LNCaP clone FGC (cell line): ENCODE results near the gene PIGU.
"Not testable (repeated sequence)": the region's sequence is repeated elsewhere in the genome, so short reads cannot be mapped to it uniquely, and the experiment has no call there.

Source experiments
- DNase-seq: peaks from one replicate; pipeline ENCODE4 v3.0.0-alpha.2; 2011; ENCODE audit warnings: low read depth
- H3K4me3 ChIP-seq: 2 replicates; pipeline ENCODE4 v1.5.1; 2011; ENCODE audit warnings: mild to moderate bottlenecking, low read depth, low read length, control low read depth
- TF ChIP-seq, protein P1 (sequence below): IDR thresholded peaks from 2 replicates; pipeline ENCODE4 v1.5.1; 2012; ENCODE audit warnings: mild to moderate bottlenecking; ENCODE audit not compliant: control insufficient read depth, insufficient read depth; ENCODE audit errors: extremely low read depth

Gene PIGU

DNA sequence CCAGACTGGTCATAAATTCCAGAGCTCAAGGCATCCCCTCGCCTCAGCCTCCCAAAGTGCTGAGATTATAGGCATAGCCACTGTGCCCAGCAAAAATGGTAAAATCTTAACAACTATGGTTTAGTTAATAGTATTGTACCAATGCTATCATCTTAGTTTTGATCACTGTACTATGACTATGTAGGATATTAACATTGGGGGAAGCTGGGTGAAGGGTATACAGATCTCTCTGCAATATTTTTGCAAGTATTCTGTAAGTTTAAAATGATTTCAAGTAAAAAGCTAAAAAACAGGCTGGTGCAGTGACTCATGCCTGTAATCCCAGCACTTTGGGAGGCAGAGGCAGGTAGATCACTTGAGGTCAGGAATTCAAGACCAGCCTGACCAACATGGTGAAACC, 7.8 kb downstream of the PIGU start:
- TF ChIP-seq, protein P1, sequence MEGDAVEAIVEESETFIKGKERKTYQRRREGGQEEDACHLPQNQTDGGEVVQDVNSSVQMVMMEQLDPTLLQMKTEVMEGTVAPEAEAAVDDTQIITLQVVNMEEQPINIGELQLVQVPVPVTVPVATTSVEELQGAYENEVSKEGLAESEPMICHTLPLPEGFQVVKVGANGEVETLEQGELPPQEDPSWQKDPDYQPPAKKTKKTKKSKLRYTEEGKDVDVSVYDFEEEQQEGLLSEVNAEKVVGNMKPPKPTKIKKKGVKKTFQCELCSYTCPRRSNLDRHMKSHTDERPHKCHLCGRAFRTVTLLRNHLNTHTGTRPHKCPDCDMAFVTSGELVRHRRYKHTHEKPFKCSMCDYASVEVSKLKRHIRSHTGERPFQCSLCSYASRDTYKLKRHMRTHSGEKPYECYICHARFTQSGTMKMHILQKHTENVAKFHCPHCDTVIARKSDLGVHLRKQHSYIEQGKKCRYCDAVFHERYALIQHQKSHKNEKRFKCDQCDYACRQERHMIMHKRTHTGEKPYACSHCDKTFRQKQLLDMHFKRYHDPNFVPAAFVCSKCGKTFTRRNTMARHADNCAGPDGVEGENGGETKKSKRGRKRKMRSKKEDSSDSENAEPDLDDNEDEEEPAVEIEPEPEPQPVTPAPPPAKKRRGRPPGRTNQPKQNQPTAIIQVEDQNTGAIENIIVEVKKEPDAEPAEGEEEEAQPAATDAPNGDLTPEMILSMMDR = no peak
- H3K4me3 ChIP-seq = no peak overlapping the region
- DNase-seq = no peak

DNA sequence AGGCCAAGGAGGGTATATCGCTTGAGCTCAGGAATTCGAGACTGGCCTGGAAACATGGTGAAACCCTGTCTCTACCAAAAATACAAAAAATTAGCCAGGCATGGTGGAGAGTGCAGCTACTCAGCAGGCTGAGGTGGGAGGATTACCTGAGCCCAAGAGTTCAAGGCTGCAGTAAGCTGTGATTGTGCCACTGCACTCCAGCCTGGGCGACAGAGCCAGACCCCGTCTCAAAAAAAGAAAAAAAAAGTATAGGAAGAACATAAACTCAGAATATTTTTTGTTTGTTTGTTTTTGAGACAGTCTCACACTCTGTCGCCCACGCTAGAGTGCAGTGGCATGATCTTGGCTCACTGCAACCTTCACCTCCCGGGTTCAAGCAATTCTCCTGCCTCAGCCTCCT, 12.1 kb downstream of the PIGU start:
- not testable (repeated sequence) for DNase-seq

DNA sequence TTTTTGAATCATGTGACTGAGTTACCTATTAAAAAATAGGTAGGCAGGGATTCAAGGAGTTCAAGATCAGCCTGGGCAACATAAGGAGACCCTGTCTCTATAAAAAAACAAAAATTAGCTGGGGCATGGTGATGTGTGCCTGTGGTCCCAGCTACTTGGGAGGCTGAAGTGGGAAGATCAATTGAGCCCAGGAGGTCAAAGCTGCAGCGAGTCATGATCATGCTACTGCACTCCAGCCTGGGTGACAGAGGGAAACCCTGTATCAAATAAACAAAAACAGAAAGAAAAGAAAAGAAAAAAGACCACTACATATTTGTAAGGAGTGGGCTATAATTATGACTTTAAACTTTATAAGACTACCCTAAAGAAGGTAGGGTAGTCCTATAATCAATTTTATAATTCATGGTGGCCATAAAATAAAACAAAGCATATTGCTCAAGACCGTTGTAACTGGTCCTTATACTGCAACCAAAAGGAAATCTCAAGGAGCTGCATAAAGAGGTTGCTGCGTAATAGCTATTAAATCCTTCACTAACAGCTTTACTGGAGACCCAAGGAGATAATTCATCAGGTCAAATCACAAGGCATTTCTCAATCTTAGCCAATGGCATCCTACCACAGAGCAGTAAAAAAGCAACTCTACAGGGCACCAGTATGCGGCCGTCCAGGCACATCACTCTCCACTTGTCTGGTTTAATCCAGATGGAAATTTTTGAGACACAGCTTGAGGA, 13.5 kb downstream of the PIGU start:
- TF ChIP-seq, protein P1 = no peak
- no peak for DNase-seq

More for the DNA sequence above, 12.1 kb downstream of the PIGU start:
- not testable (repeated sequence) for H3K4me3 ChIP-seq

DNA sequence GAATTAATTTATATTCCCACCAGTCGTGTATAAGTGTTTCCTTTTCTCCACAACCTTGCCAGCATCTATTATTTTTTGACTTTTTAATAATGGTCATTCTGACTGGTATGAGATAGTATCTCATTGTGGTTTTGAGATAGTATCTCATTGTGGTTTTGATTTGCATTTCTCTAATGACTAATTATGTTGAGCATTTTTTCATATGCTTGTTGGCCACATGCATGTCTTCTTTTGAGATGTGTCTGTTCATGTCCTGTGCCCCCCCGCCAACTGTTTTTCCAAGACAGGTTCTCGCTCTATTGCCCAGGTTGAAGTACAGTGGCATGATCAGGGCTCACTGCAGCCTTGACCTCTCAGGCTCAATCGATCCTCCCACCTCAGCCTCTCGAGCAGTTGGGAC, 15.1 kb downstream of the PIGU start:
- H3K4me3 ChIP-seq = not testable (repeated sequence)

More for the DNA sequence above, 13.5 kb downstream of the PIGU start:
- H3K4me3 ChIP-seq = no peak overlapping the region

DNA sequence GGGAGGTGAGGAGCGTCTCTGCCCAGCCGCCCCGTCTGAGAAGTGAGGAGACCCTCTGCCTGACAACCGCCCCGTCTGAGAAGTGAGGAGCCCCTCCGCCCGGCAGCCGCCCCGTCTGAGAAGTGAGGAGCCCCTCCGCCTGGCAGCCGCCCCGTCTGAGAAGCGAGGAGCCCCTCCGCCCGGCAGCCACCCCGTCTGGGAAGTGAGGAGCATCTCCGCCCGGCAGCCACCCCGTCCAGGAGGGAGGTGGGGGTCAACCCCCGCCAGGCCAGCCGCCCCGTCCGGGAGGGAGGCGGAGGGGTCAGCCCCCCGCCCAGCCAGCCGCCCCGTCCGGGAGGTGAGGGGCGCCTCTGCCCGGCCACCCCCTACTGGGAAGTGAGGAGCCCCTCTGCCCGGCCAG, 18.2 kb downstream of the PIGU start:
- not testable (repeated sequence) for DNase-seq, H3K4me3 ChIP-seq

More for the DNA sequence above, 15.1 kb downstream of the PIGU start:
- not testable (repeated sequence) for DNase-seq

DNA sequence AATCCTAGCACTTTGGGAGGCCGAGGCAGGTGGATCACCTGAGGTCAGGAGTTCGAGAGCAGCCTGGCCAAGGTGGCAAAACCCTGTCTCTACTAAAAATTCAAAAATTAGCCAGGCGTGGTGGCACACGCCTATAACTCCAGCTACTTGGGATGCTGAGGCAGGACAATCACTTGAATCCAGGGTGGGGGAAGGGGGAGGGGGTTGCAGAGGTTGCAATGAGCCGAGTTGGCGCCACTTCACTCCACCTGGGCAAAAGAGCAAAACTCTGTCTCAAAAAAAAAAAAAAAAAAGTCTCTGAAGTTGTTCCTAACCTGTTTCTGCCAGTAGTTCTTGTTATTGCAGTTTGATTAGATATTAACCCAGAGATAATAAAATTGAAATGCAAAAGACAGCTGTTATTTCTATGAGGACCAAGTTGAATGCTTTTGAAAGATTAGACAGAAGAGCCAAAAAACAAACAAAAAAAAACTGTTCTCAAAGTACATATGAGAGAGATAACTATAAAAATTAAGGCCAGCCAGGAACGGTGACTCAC, 22.6 kb downstream of the PIGU start:
- DNase-seq = no peak
- no peak overlapping the region for H3K4me3 ChIP-seq
- TF ChIP-seq, protein P1 = no peak

DNA sequence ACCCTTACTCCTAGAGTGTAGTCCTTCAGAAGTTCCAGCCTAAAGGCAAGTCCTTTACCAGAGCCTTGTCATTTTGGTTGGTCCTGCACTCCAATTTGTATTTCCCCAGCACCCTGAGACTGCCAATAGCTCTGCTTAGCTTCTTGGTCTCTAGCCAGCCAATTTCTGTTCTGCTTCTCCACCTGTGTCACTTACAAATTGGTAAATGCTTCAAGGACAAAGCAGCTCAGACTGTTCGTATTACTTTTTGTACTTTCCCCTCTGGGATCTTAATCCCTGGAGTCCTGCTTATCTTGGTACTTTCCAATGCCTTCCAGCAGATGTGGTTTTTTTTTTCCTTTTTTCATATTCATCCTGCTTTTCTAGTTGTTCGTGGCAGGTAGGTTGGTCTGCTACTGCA, 25.7 kb downstream of the PIGU start:
- no peak for DNase-seq
- TF ChIP-seq, protein P1 = no peak

DNA sequence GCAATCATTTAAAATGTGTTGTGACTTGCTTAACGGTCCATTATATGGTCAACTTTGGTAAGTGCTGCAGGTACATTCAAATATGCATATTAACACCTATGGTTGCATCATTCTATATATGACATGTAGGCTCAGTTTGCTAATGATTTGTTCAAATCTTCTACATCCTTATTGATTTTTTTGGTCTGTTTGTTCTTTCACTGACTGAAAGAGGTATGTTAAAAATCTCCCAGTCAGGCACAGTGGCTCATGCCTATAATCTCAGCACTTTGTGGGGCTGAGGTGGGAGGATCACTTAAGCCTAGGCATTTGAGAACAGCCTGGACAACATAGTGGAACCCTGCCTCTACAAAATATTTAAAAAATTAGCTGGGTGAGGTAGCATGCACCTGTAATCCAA, 29.2 kb downstream of the PIGU start:
- no peak overlapping the region for H3K4me3 ChIP-seq
- no peak for DNase-seq
- TF ChIP-seq, protein P1 = no peak

More for the DNA sequence above, 25.7 kb downstream of the PIGU start:
- H3K4me3 ChIP-seq = no peak overlapping the region
